HepG2 (cell line): ENCODE data around the gene IRF6. TPM values are rescaled to one million over a fixed set of nuclear protein-coding genes. Genes with fewer than 3 reads are reported as not detected.

Experiments
- GFI1 ChIP-seq: sonication (generic); formaldehyde crosslinking; IDR thresholded peaks from 2 replicates; pipeline ENCODE4 v1.5.0; 2020; ENCODE audit warnings: missing genetic modification reagents, mild to moderate bottlenecking, borderline replicate concordance
- MZF1 ChIP-seq: sonication (generic); formaldehyde crosslinking; IDR thresholded peaks from 2 replicates; pipeline ENCODE4 v1.8.1; 2023; ENCODE audit warnings: mild to moderate bottlenecking, missing genetic modification reagents, borderline replicate concordance
- NFIC ChIP-seq: IDR thresholded peaks from 2 replicates; pipeline ENCODE4 v1.6.1; 2012; ENCODE audit warnings: mild to moderate bottlenecking, low read length, inconsistent platforms
- RFXAP ChIP-seq: sonication (generic); formaldehyde crosslinking; IDR thresholded peaks from 2 replicates; pipeline ENCODE4 v1.4.0; 2020; ENCODE audit warnings: missing genetic modification reagents, borderline replicate concordance
- RXRA ChIP-seq: sonication (generic); formaldehyde crosslinking; IDR thresholded peaks from 2 replicates; pipeline ENCODE4 v1.5.1; 2020; ENCODE audit warnings: missing genetic modification reagents
- SIX4 ChIP-seq: sonication (generic); formaldehyde crosslinking; IDR thresholded peaks from 2 replicates; pipeline ENCODE4 v1.4.0; 2020; ENCODE audit warnings: missing genetic modification reagents
- SP2 ChIP-seq: sonication (generic); formaldehyde crosslinking; IDR thresholded peaks from 2 replicates; pipeline ENCODE4 v1.5.1; 2020; ENCODE audit warnings: mild to moderate bottlenecking, missing genetic modification reagents
- TFE3 ChIP-seq: IDR thresholded peaks from 2 replicates; pipeline ENCODE4 v1.6.1; 2016
- THAP9 ChIP-seq: sonication (generic); formaldehyde crosslinking; IDR thresholded peaks from 2 replicates; pipeline ENCODE4; 2020; ENCODE audit warnings: missing genetic modification reagents, mild to moderate bottlenecking, borderline replicate concordance
- ZNF232 ChIP-seq: sonication (generic); formaldehyde crosslinking; IDR thresholded peaks from 2 replicates; pipeline ENCODE4 v1.4.0; 2020; ENCODE audit warnings: missing genetic modification reagents, borderline replicate concordance
- ZNF337 ChIP-seq: sonication (generic); formaldehyde crosslinking; IDR thresholded peaks from 2 replicates; pipeline ENCODE4 v1.5.1; 2020; ENCODE audit warnings: missing genetic modification reagents, low read depth, mild to moderate bottlenecking, borderline replicate concordance
- ZNF34 ChIP-seq: sonication (generic); formaldehyde crosslinking; IDR thresholded peaks from 2 replicates; pipeline ENCODE4 v1.4.0; 2020; ENCODE audit warnings: mild to moderate bottlenecking, missing genetic modification reagents, borderline replicate concordance
- ZNF354B ChIP-seq: sonication (generic); formaldehyde crosslinking; IDR thresholded peaks from 2 replicates; pipeline ENCODE4 v1.8.0; 2022; ENCODE audit warnings: mild to moderate bottlenecking, missing genetic modification reagents
- ZNF512 ChIP-seq: sonication (generic); formaldehyde crosslinking; IDR thresholded peaks from 2 replicates; pipeline ENCODE4 v1.4.0; 2020; ENCODE audit warnings: mild to moderate bottlenecking, missing genetic modification reagents
- ZNF816 ChIP-seq: sonication (generic); formaldehyde crosslinking; IDR thresholded peaks from 2 replicates; pipeline ENCODE4 v1.8.0; 2022; ENCODE audit warnings: missing genetic modification reagents, mild to moderate bottlenecking, borderline replicate concordance
- polyA plus RNA-seq, 8 experiments: library from polyadenylated mRNA; depleted of rRNA in 3 of 8; stranded (reverse) in 7 of 8; unstranded in 1 of 8; fragments of >200 nt; fragmentation: Illumina TruSeq in 4 of 8; extraction: Trizol in 4 of 8; gene quantifications; 2 replicates each; pipeline versions ENCODE4 v1.2.1 to v1.2.3, GENCODE V29; 2011 to 2016; ENCODE audit warnings: low read depth in 4 of 8, missing spikeins in 1 of 8, mixed read lengths in 1 of 8; ENCODE audit not compliant: insufficient read depth in 1 of 8
- total RNA-seq, 5 experiments: library from RNA; depleted of rRNA; stranded (reverse); fragments of >200 nt; fragmentation: Illumina TruSeq; extraction: Trizol; gene quantifications; 2 replicates each; pipeline ENCODE4 v1.2.3, GENCODE V29; 2016; ENCODE audit warnings: low read depth in 1 of 5
- TF ChIP-seq, protein P1 (sequence below), 2 experiments: fragments of 450-650 bp in 1 of 2; sonication (generic) in 1 of 2; formaldehyde crosslinking; IDR thresholded peaks; 2 replicates each; pipeline versions ENCODE4 v1.5.0 to v1.8.0; 2020 to 2022; ENCODE audit warnings: mild to moderate bottlenecking in 1 of 2, missing genetic modification reagents in 1 of 2
- TF ChIP-seq, protein P2 (sequence below): IDR thresholded peaks from 2 replicates; pipeline ENCODE4 v1.6.1; 2016; ENCODE audit warnings: low read depth, control low read depth
- TF ChIP-seq, protein P3 (sequence below): sonication (generic); formaldehyde crosslinking; IDR thresholded peaks from 2 replicates; pipeline ENCODE4 v1.9.0; 2022; ENCODE audit warnings: low read depth, missing genetic modification reagents

IRF6 gene
- total and polyA plus RNA-seq, 2 of the 13 experiments (the other 11 are each of a cell fraction or from before 2014, with no cell fraction given): 0.02 TPM; not detected in 1

DNA sequence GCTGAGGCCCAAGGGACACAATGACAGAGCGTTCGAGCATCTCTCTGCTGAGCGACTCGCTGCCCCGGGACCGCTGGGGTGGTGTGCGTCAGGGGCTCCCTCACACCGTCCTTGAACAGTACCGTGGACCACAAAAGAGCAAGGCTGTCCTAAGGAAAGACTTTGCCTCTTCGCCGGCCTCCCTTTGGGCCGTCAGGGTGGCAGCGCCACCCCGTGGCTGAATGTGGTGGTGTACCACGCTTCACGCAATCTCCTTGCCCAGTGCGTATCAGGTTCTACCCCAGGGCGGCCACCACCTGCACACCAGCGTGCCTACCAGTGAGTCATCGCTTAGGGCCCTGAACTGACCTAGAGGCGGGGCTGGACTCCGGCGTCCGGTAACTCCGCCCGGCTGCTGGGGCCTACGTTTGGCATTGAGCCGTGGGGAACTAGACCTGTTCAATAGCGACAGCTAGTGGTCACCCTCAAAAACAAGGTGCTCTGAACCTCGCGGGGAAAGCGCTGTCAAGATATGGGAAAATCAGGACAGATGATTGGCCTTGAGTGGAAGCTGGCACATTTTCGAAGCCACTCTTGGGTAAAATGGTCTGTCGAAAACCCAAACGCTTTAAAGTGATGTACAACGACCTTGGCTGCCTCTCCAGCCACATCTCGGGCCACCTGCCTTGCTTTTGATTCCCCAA is 58.2 kb downstream of the IRF6 start (continued):
- TF ChIP-seq ZNF232 (CRISPR knock-in tag): peak; percentile 43; the same call in 1 of the 2 replicates
- TF ChIP-seq ZNF34: no peak
- TF ChIP-seq, protein P1, sequence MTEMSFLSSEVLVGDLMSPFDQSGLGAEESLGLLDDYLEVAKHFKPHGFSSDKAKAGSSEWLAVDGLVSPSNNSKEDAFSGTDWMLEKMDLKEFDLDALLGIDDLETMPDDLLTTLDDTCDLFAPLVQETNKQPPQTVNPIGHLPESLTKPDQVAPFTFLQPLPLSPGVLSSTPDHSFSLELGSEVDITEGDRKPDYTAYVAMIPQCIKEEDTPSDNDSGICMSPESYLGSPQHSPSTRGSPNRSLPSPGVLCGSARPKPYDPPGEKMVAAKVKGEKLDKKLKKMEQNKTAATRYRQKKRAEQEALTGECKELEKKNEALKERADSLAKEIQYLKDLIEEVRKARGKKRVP (CRISPR knock-in tag; IDR thresholded peaks at IDR 0.05): 0 out of 4 replicates have a peak, but pooled peaks of 1 of the 2 experiments have one; percentile 69
- TF ChIP-seq SIX4 (CRISPR knock-in tag): 0 out of 2 replicates have a peak, but pooled peaks have one; percentile 42
- TF ChIP-seq, protein P2, sequence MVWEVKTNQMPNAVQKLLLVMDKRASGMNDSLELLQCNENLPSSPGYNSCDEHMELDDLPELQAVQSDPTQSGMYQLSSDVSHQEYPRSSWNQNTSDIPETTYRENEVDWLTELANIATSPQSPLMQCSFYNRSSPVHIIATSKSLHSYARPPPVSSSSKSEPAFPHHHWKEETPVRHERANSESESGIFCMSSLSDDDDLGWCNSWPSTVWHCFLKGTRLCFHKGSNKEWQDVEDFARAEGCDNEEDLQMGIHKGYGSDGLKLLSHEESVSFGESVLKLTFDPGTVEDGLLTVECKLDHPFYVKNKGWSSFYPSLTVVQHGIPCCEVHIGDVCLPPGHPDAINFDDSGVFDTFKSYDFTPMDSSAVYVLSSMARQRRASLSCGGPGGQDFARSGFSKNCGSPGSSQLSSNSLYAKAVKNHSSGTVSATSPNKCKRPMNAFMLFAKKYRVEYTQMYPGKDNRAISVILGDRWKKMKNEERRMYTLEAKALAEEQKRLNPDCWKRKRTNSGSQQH (CRISPR knock-in tag): no peak
- TF ChIP-seq SP2 (CRISPR knock-in tag): no peak
- 0 out of 2 replicates have a peak, but pooled peaks have one; percentile 20 for TF ChIP-seq THAP9 (CRISPR knock-in tag)
- TF ChIP-seq RXRA (CRISPR knock-in tag): peak; percentile 70; the same call in 1 of the 2 replicates
- no peak for TF ChIP-seq ZNF512
- no peak for TF ChIP-seq NFIC
- TF ChIP-seq GFI1: no peak
- TF ChIP-seq ZNF816 (CRISPR knock-in tag): no peak
- TF ChIP-seq, protein P3, sequence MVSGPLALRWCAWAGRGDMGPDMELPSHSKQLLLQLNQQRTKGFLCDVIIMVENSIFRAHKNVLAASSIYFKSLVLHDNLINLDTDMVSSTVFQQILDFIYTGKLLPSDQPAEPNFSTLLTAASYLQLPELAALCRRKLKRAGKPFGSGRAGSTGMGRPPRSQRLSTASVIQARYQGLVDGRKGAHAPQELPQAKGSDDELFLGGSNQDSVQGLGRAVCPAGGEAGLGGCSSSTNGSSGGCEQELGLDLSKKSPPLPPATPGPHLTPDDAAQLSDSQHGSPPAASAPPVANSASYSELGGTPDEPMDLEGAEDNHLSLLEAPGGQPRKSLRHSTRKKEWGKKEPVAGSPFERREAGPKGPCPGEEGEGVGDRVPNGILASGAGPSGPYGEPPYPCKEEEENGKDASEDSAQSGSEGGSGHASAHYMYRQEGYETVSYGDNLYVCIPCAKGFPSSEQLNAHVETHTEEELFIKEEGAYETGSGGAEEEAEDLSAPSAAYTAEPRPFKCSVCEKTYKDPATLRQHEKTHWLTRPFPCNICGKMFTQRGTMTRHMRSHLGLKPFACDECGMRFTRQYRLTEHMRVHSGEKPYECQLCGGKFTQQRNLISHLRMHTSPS (CRISPR knock-in tag): peak; percentile 67; the same call in 1 of the 2 replicates
- TF ChIP-seq RFXAP (CRISPR knock-in tag): no peak
- TF ChIP-seq MZF1 (CRISPR knock-in tag): no peak
- no peak for TF ChIP-seq TFE3 (CRISPR knock-in tag)
- TF ChIP-seq ZNF337 (CRISPR knock-in tag): no peak
- TF ChIP-seq ZNF354B (CRISPR knock-in tag): no peak
